HK-2 (cell line): ENCODE measurements around the gene BHLHA15.
"Not testable (repeated sequence)": the region's sequence is repeated elsewhere in the genome, so short reads cannot be mapped to it uniquely, and the experiment has no call there.

Experiments
- DNase-seq: peaks from one replicate; pipeline ENCODE4 v3.0.0-alpha.2; 2018; ENCODE audit not compliant: unreplicated experiment

Gene BHLHA15

DNA sequence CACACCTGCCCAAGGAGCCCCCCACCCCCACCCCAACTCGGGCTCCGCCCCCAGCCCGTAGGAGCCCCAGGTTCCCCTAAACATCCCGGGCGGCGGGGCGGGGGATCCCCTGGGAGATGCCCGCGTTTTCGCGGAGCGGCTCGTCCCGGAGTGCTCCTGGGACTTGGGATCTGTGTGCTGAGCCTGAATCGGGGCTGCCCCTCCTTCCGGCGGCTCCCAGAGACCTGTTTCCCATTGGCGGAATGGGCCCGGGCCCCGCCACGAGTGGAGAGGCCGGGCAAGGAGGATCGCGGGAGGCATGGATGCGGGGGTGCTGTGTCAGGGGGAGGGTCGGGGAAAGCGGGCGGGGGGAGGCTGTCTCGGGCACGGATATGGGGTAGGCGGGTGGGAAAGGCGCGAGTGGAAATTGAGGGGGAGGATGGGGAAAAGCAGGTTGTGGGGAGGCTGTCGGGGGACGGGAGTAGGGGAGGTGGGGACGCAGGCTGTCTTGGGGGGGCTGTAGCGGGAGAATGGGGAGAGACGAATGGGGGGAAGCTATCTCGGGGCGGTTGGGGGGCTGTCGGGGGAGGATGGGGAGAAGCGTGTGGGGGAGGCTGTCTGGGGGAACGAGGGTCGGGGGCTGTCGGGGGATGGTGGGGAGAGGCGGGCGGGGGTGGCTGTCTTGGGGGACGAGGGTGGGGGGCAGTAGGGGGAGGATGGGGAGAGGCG lies 572 bp upstream of the BHLHA15 start:
- no peak for DNase-seq

- no peak for DNase-seq
Measured at GRCh38 chr7:98211676-98212531, 665 bp downstream of the BHLHA15 start.

DNA sequence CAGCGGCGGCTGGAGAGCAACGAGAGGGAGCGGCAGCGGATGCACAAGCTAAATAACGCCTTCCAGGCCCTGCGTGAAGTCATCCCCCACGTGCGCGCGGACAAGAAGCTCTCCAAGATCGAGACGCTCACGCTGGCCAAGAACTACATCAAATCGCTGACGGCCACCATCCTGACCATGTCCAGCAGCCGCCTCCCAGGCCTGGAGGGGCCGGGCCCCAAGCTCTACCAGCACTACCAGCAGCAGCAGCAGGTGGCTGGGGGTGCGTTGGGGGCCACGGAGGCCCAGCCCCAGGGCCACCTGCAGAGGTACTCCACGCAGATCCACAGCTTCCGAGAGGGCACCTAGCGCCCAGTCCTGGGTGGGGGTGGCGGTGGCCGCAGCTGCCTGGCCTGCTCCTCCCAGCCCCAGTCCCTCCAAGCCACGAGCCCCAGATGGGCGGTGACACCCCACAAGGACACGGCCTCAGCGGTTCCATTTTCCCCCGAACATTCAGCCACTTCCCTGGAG lies 1.3 kb downstream of the BHLHA15 start:
- no peak for DNase-seq

GRCh38 chr7:98213296-98213887 lies 2.2 kb downstream of the BHLHA15 start:
- DNase-seq: no peak

GRCh38 chr7:98213888-98214810 lies 2.9 kb downstream of the BHLHA15 start:
- DNase-seq: no peak

DNA sequence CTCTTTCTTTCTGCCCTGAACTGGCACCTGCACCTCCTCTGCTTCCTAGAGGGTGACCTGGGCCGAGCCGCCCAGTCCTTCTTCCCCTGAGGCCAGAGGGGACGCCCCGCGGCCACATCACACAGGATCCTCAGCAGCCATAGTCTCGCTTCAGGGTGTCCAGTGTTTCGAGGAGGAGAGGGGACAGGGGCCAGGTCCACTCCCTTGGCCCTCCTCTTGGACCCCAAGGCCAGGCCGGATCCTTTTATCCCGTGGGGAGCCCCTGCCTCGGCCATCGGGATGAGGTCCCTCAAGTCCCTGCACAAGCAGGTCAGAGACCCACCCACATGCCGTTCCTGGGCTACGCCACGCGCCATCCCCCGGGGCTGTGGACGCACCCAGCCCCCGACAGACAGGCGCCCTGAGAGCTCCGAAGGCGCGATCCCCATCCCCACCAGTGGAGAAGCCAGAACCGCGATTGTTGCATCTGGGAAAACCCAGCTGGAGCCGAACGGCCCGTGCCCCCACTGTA lies 3.6 kb downstream of the BHLHA15 start:
- DNase-seq: no peak

DNA sequence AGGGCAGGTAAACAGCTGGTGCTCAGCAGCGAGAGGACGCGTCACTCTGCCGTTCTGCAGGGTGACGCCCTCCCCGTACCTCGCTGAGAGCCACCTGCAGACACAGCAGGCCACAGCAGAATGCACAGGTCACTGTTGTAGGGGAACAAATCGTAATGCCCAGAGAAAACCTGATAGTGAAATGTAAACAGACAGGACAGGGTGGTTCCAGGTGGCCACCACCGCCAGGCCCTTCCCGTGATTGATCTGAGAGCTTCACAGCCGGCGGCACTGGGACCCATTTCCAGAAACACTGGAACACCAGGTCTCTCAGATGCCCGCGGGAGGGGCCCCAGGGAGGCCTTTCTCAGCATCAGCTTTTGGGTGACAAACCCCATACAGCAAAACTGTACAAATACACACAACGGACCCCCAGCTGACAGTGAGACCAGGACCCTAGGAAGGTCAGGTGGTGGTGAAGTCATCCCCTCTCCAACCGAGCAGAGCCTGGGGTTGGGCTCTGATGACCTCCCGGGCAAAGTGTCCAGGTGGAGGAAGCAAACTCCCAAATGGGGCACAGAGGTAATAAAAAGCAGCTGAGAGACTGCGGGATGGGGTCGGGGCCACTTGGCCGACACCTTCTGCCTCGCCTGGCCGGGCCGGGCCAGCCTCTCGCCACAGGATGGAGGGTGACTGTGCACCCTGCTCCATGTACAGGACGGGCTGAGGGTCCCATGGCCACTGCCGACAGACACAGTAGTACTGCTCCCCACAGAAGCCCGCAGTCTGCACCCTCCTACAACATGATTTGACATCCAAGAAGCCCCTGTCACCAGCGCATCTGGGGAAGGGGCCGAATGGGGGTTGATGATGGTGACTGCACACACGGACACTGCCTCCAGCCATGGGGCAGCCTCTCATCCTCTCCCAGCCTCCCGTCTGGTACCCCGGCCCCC lies 4.6 kb downstream of the BHLHA15 start:
- DNase-seq: no peak

DNA sequence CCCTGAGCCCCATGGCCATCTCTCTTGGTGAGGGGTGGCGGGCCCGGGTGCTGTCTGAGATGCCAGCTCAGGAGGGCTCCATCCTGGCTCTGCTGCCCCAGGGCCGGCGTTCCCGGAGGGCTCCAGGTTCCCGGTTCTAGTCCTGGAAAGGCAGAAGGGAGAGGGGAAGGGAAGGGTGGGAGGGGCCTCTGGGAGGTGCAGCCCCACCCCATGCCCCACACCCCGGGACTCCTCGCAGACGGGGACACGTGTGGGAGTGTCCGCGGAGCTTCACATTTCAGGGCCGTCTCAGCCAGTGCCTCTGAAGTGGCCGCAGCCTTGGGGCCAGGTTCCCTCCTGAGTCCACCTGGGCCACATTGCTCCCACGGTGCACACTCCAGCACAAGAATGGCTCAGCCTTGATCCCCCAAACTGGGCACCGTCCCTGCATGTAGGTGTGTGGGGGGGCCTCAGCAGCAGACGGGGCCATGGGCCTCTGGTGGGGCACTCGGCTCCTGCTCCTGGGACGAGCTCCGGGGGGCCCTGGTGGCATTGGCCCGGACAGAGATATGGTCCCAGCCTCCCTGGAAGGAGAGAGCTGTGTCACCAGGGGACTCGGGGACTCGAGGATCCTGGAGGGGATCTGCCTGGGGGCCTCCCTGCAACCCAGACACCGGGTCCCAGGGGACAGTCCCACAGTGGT lies 5.8 kb downstream of the BHLHA15 start:
- DNase-seq: no peak

GRCh38 chr7:98217623-98218582 lies 6.7 kb downstream of the BHLHA15 start:
- no peak for DNase-seq

GRCh38 chr7:98219382-98219781 lies 8.1 kb downstream of the BHLHA15 start:
- not testable (repeated sequence) for DNase-seq

- DNase-seq: no peak
Measured at GRCh38 chr7:98221611-98222532, 10.6 kb downstream of the BHLHA15 start.

GRCh38 chr7:98222533-98223195 lies 11.4 kb downstream of the BHLHA15 start:
- no peak for DNase-seq

DNA sequence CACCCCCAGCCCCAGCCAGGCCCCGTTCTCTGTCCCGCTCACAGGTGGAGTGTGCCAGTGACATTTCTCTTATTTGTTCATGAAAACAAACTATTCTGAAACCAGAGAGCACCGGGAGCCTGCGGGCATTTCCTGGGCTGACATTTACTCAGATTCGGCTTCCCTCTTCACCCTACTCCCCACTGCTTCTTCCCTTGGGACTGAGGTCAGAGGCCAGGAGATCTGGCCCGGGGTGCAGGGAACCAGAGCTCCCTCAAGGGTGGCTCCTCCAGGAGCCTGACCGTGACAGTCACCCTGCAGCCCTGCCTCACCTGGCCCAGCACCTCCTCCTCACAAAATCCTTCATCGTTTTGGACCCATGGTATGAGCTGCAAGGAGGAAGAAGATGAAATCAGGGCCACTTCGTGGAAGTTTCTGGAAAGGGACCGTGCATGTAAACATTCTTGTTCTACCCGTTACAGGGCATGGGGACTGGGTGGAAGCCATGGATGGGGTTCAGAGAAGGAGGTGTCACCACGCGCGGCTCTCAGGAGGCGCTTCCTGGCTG lies 12.2 kb downstream of the BHLHA15 start:
- no peak for DNase-seq

DNA sequence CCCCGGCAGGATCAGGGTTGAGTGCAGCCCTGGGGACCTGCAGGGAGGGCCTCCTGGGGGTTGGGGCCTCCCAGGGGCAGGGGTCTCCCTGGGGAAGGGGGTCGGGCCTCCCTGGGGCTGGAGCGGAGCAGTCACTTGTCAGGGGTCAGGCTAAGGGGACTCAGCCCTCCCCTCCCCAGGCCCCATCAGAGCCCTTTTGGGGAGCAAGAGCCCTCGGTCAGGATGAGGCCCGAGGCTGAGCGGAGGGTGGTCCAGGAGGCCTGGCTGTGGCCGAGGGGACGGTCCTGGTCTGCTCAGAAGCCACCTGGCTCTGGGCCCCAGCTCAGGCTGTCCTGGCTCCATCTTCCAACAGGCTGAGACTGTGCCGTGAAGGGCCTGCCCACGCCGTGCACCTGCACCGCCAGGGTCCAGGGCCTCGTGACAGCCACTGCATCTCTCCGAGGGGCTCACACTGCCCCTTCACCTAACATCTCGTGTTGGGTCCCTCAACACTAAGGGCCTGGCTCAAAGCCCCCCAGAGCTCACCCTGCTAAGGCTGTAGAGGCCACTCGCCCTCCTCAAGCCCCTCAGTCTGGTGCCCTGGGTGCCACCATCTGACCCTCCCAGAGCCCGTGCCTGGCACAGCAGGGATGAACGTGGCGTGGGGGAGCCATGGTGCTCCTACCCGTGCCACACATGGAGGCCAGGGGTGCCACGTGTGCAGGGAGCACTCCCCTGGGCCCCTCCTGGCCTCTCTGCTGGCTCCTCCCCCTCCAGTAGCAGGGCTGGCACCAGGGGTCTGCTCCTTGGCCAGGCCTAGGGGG lies 12.9 kb downstream of the BHLHA15 start:
- no peak for DNase-seq

- no peak for DNase-seq
Measured at GRCh38 chr7:98224701-98225181, 13.5 kb downstream of the BHLHA15 start.
